Fibroblast of skin of back (primary cell): ENCODE data around the gene NTMT1.
A peak's percentile ranks its signal among the peaks of the same experiment; 100 is the strongest.

Source experiments
- DNase-seq: peaks from one replicate; pipeline ENCODE4 v3.0.0-alpha.2; 2013

Gene NTMT1

GRCh38 chr9:129637102-129637501 lies 11.1 kb downstream of the NTMT1 start:
- no peak for DNase-seq

- no peak for DNase-seq
These were observed 11.9 kb downstream of the NTMT1 start for GRCh38 chr9:129637673-129638439.

DNA sequence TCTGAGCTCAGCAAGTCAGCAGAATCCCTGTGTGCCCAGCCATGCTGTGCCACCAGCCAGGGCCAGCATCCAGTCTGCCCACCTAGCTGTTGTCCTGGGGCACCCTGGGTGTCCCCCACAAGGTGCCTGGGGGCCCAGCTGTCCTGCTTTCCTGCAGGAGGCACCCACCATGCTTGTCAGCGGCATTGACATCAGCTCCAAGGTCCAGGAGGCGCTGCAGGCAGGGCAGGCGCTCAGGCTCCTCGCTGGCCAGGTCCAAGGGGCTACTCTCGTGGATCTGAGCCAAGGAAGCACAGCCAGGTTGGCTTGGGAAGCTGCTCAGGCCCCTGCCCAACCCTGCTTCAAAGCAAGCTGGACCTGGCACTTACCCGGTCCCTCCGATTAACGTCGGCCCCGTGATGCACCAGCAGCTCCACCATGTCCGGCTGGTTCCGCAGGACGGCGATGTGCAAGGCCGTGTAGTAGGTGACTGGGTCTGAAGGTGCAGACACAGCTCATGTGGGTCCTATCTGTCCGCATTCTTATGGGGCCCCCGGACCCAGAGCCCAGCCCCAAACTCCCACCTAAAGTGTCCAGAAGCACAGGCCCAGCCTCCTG lies 13.2 kb downstream of the NTMT1 start:
- no peak for DNase-seq

DNA sequence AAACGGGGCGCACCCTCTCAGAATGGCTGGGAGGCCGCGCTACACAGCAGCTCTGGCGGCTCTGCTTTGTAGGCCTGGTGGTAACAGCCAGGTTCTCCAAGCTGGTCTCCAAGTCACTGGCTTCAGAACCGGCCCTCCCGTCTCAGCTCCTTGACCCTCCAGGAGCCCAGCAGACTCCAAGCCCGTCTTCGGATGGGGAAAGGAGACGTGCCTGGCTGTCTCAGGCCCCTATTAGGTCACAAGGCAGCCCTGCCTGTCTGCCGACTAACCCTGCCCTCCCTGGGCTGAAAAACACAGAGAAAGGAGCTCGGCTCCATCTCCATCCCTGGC lies 13.8 kb downstream of the NTMT1 start:
- DNase-seq = no peak

GRCh38 chr9:129640086-129640870 lies 14.3 kb downstream of the NTMT1 start:
- no peak for DNase-seq

DNA sequence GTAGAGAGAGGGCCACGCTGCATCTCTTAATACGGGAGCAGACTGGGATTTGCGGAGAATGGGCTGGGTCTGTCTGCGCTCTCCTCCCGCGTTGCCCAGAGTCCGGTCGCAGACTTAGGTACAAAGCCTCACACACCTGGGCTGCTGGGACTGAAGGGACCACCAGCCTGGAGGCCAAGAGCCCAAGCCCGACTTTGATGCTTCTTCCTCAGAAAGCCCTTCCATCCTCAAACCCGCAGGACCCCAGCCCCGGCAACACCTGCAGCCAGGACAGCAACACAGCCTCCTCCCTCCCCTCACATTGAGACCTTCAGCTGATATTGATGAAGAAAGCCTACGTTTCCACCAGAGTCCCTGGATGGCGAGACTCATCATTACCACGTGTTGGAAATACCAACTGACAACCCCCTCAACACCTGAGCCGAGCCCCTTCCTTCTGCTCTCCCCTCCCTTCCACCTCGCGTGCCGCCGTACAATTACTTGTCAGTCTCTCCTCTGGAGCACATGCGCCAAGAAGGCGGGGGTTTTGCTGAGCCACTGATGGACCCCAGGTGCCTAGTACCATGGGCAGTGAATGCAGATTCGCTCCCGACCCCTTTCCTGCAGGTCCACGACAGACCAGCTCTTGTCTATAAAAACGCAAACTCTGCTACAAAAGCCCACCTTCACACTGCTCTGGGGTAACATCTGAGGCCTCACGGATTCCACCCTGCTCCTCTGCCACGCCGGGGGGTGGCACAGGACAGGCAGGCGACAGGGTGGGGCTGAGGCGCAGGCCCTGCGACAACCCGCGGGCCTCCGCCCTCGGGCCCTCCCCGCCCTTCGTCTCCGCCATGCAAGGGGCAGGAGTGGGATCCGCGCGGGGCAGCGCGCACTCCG lies 15.1 kb downstream of the NTMT1 start:
- DNase-seq = no peak

GRCh38 chr9:129641750-129642585 lies 16.0 kb downstream of the NTMT1 start, which contains the start of gene ASB6:
Gene ASB6 (minus strand): TSS chr9:129642151. CDS start chr9:129641999, 152 bp downstream.
- DNase-seq = peak; percentile 95

- DNase-seq = no peak
These were observed 17.7 kb downstream of the NTMT1 start for GRCh38 chr9:129643706-129644105.

DNA sequence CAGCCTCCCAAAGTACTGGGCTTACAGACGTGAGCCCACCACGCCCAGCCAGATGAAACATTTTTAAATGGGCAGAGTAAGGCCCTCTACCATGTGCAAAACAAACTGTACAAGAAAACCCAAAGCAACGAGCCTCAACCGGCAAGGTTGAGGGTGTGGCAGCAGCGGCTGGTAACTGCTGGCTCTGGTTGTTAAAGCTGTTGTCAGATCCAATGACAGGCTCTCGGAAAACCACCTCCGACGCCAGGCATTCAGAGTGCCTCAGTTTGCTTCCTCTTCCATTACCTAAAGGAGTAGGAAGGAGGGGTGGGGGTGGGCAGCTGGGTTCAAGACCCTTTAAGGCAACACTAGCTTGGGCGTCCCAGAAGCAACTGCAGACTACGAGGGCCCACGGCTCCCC lies 18.4 kb downstream of the NTMT1 start:
- no peak for DNase-seq

DNA sequence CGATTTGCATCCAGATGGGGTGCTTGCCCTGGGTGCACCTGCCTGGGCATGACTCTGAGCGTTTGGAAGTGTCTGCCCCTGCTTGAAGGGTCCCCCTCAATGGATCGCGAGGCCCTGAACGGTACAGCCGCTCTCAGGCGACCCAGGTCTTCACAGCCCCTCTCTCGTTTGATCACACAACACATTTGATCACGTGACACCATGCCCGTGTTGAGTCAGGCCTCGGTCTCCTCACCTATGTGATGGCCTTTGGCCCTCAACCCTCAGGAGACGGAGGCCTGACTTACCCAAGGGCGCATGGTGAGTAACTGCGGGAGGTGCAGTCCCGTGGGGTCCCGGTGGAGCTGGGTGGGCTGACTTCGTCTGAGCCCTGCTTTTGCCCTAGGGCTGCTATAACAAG lies 18.9 kb downstream of the NTMT1 start:
- no peak for DNase-seq

- no peak for DNase-seq
These were observed 20.3 kb downstream of the NTMT1 start for GRCh38 chr9:129646252-129646651.

- DNase-seq = no peak
These were observed 20.7 kb downstream of the NTMT1 start for GRCh38 chr9:129646654-129647053.

DNA sequence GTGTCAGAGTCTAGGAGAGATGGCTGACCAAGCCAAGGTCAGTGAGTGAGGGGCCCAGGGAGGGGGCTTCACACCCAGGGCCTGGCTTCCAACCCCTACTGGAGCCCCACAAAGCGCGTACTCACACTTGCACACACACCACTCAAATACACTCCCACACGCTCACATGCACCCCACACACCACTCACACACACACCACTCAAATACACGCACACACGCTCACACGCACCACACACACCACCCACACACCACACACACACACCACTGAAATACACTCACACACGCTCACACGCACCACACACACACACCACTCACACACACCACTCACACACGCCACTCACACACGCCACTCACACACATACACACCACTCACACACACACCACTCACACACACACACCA lies 21.7 kb downstream of the NTMT1 start:
- no peak for DNase-seq

DNA sequence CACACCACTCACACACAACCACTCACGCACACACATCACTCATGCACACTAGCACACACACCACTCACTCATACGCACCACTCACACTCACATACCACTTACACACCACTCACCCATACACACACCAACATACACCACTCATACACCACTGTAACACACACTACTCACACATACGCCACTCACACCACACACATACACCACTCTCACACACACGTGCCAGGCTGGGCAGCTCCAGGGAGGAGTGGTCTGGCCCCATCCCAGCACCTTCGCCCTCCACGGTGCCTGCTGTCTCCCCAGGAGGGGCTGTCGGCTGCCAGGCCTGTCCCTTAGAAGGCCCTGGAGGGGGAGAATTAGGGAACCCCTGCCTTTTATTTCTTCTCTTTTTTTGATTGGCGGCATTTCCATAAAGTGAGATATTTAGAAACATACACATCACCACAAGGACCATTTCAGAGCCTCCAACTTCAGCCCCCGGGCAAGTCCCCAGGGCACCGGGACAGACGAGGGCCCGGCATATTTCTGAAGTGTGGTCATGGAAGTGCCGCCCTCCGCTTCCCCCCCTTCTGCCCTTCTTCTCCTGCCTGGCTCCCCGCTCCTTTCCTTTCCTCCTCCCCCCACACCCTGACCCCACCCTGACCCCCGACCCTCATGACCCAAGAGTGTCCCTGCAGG lies 22.3 kb downstream of the NTMT1 start:
- DNase-seq = peak; percentile 85

GRCh38 chr9:129648764-129649115 lies 22.8 kb downstream of the NTMT1 start:
- DNase-seq = no peak

- DNase-seq = peak; percentile 69
These were observed 24.0 kb downstream of the NTMT1 start for GRCh38 chr9:129649726-129650679.

- peak; percentile 58 for DNase-seq
These were observed 24.8 kb downstream of the NTMT1 start for GRCh38 chr9:129650680-129651235.

- no peak for DNase-seq
These were observed 28.0 kb downstream of the NTMT1 start for GRCh38 chr9:129653823-129654553.

DNA sequence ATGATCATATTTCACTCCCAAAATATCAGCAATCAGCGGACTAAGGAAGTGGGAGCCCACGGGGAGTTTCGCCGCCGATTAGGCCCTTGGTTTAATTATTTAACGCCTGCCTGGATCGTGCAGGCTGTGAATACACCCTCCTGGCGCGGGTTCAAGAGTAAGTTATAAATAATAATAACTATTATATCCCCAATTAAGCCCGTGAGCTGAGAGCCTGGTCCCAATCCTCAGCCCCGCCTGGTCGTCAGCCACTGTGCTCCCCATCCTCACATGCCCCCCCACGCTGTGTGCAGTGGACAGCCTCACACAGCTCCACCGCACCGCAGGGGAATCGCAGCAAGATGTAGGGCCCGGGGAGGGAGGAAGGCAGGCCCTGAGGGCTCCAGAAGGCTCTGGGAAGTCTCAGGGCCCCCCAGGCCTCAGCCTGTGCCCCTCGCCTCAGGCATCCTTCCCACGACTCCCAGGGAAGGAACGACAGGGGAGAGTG lies 28.6 kb downstream of the NTMT1 start:
- no peak for DNase-seq
